ENCODE data around the gene OXSR1.
"Not testable (repeated sequence)": the region's sequence is repeated elsewhere in the genome, so short reads cannot be mapped to it uniquely, and the experiment has no call there.

Gene OXSR1

DNA sequence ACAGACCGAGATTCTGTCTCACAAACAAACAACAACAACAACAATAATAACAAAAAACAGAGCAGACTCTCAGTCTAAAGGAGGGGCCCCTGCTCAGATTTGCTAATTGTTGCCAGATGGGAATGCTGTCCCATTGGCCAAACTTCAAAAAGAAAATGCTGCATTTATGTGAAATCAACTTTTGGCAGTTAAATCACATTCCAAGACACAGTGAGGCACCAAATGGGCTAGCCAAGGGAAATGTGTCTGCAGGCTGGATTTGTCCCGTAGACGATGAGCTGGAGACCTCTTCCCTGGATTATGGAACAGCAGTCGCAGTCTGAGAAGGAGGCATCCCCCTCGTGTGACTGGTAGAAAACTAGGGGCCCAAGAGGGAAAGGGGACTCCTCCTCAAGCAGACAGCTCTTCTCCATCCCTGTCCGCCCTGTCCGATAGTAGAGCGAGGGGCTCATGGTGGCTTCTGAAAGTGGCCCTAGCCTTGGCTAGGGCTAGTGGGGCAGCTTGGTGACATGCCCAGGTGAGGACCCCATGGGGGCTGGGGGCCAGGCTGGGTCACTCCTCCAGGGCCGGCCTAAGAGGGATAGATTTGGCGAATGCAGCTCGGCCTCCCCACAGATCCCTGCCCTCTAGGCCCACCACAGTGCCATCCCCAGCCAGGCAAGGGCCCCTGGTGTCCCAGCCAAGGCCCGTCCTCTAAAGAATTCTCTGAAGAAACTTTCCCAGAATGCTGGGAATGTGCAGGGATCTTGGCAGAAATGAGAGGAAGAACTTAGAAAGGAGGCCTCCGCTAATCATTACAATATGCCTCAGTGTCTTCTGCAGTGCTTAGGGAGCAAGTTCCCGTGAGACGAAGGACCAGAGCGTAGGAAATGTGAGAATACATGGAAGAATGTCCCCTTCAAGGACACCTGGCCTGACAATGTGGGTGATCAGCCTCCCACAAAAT is 118.7 kb downstream of the OXSR1 start:
- H2AFZ ChIP-seq (ENCODE audit: low read length): no peak overlapping the region
- H2BK5ac ChIP-seq (ENCODE audit: low read length): peak overlapping the region; percentile 68
- H3K14ac ChIP-seq (ENCODE audit: low read length): peak overlapping the region; percentile 64
- H3K9me3 ChIP-seq (replicated peaks in 1 of 2; ENCODE audit: control insufficient read depth in 2 of 2, insufficient read depth in 1 of 2, low read depth in 1 of 2, low read length in 2 of 2): no peaks in the 10 kb centered on the region
- peaks cover 0 to under 1% of the 10 kb centered on the region in 2 donors for H3K4me1 ChIP-seq (ENCODE audit: control insufficient read depth in 2 of 2, insufficient read depth in 1 of 2, low read depth in 1 of 2, low read length in 2 of 2)
- H2BK12ac ChIP-seq (ENCODE audit: low read length): no peak overlapping the region
- H3K4me3 ChIP-seq (ENCODE audit: low read length in 2 of 2): no peak overlapping the region
- no peak overlapping the region for H2BK120ac ChIP-seq (ENCODE audit: low read depth, low read length)
- WGBS, 2 donors (ENCODE audit: extremely low coverage in 2 of 2, insufficient read length in 2 of 2, insufficient replicate concordance in 1 of 2): no CpG with 5 or more reads among the region's 16 CpGs
- H3K36me3 ChIP-seq (replicated peaks in 1 of 2; ENCODE audit: control insufficient read depth in 2 of 2, insufficient read depth in 2 of 2, low read length in 2 of 2): no peaks in the 10 kb centered on the region
- H2BK15ac ChIP-seq (ENCODE audit: low read length): no peak overlapping the region
- no peak overlapping the region for H3K23ac ChIP-seq (ENCODE audit: low read depth, low read length, poor library complexity)
- H3K27ac ChIP-seq (replicated peaks; ENCODE audit: low read length): no peak overlapping the region
- no peak overlapping the region for H4K8ac ChIP-seq (ENCODE audit: low read depth, low read length)
- H3K4me2 ChIP-seq (ENCODE audit: insufficient read depth, low read length, poor library complexity, severe bottlenecking): no peak overlapping the region
- no peaks in the 10 kb centered on the region for H3K27me3 ChIP-seq (ENCODE audit: control insufficient read depth in 3 of 3, insufficient read depth in 3 of 3, low read depth in 1 of 3, low read length in 3 of 3)
- no peak for DNase-seq (ENCODE audit: low spot score)
- no peak overlapping the region for H3K9ac ChIP-seq (ENCODE audit: low read depth, low read length, poor library complexity)
- peak overlapping the region; percentile 31 for H3K18ac ChIP-seq (ENCODE audit: low read length)
- peaks cover 1% of the 10 kb centered on the region for H3K79me1 ChIP-seq (ENCODE audit: low read depth, low read length)
- no peak overlapping the region for H4K91ac ChIP-seq (ENCODE audit: low read depth, low read length, poor library complexity)
- H2AK5ac ChIP-seq (ENCODE audit: low read depth, low read length): peak overlapping the region; percentile 19
- peak overlapping the region; percentile 15 for H3K4ac ChIP-seq (ENCODE audit: low read length)

DNA sequence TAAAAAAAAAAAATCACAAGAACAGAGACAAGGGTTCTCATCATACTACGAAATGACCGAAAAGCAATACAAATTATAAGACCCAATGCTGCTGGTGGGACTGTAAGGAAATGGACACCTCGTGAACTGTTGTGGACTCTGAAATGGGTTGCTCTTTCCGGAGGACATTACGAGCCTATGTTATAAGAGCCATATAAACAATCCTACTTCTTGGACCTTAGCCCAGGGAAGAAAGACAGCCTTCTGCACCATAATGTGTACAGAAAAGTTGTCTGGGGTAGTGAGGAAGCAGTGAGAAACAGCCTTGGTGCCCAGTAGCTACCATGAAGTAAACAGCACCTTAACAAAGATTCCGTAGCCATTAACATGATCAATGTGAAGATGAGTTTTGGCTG is 119.4 kb downstream of the OXSR1 start:
- WGBS, 2 donors (ENCODE audit: extremely low coverage in 2 of 2, insufficient read length in 2 of 2, insufficient replicate concordance in 1 of 2): no CpG with 5 or more reads among the region's 6 CpGs
- DNase-seq (ENCODE audit: low spot score): no peak
- no peak overlapping the region for H3K4me3 ChIP-seq (ENCODE audit: low read length in 2 of 2)

DNA sequence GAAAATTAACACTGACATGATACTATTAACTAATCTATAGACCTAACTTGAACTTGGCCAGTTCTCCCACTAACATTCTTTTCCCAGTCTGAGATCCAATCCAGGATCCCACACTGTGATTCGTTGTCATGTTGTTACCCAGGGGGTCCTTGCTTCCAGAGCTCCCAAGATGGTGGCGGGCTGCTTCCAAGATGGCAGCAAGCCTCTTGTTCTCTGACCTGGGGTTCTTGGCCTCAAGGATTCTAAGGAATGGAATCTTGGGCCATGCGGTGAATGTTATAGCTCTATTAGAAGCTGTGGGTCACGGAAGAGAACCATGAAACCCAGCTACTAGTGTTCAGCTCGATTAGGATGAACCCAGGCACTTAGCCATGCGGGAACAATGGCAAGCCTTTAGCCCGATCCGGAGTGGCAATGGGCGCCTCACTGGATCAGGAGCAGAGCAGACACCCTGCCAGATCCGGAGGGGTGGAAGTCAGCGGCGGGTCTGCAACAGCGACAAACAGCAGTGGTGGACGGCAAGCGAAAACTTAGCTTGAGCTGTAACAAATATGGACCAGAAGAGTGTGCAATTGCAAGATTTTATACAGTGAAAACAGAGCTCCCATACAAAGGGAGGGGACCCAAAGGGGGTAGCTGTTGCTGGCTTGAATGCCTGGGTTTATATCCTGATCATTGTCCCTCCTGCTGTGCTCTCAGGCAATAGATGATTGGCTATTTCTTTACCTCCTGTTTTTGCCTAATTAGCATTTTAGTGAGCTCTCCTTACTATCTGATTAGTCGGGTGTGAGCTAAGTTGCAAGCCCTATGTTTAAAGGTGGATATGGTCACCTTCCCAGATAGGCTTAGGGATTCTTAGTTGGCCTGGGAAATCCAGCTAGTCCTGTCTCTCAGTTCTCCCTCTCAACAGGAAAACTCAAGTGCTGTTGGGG is 124.2 kb downstream of the OXSR1 start:
- no CpG with 5 or more reads among the region's 16 CpGs for WGBS, 2 donors (ENCODE audit: extremely low coverage in 2 of 2, insufficient read length in 2 of 2, insufficient replicate concordance in 1 of 2)
- not testable (repeated sequence) for H3K27me3 ChIP-seq (ENCODE audit: control insufficient read depth in 3 of 3, insufficient read depth in 3 of 3, low read depth in 1 of 3, low read length in 3 of 3); H3K79me1 ChIP-seq (ENCODE audit: low read depth, low read length); H2BK120ac ChIP-seq (ENCODE audit: low read depth, low read length); H3K23ac ChIP-seq (ENCODE audit: low read depth, low read length, poor library complexity); H2AK5ac ChIP-seq (ENCODE audit: low read depth, low read length); H2BK12ac ChIP-seq (ENCODE audit: low read length); DNase-seq (ENCODE audit: low spot score); H3K14ac ChIP-seq (ENCODE audit: low read length); H3K36me3 ChIP-seq (replicated peaks in 1 of 2; ENCODE audit: control insufficient read depth in 2 of 2, insufficient read depth in 2 of 2, low read length in 2 of 2); H3K4ac ChIP-seq (ENCODE audit: low read length); H3K18ac ChIP-seq (ENCODE audit: low read length); H4K8ac ChIP-seq (ENCODE audit: low read depth, low read length); H3K4me2 ChIP-seq (ENCODE audit: insufficient read depth, low read length, poor library complexity, severe bottlenecking); H4K91ac ChIP-seq (ENCODE audit: low read depth, low read length, poor library complexity); H3K4me1 ChIP-seq (ENCODE audit: control insufficient read depth in 2 of 2, insufficient read depth in 1 of 2, low read depth in 1 of 2, low read length in 2 of 2); H2BK15ac ChIP-seq (ENCODE audit: low read length); H3K27ac ChIP-seq (replicated peaks; ENCODE audit: low read length); H3K4me3 ChIP-seq (ENCODE audit: low read length in 2 of 2); H3K9ac ChIP-seq (ENCODE audit: low read depth, low read length, poor library complexity); H3K9me3 ChIP-seq (replicated peaks in 1 of 2; ENCODE audit: control insufficient read depth in 2 of 2, insufficient read depth in 1 of 2, low read depth in 1 of 2, low read length in 2 of 2); H2BK5ac ChIP-seq (ENCODE audit: low read length)
- H2AFZ ChIP-seq (ENCODE audit: low read length): peak overlapping the region; percentile 47

More for the DNA sequence above, 119.4 kb downstream of the OXSR1 start:
- Histone ChIP-seq H3K79me1 (ENCODE audit: low read depth, low read length) (no peaks in the 10 kb centered on the region), H2AK5ac (ENCODE audit: low read depth, low read length) (no peak overlapping the region), H2BK5ac (ENCODE audit: low read length) (no peak overlapping the region), H3K23ac (ENCODE audit: low read depth, low read length, poor library complexity) (no peak overlapping the region), H3K9me3 (replicated peaks in 1 of 2; ENCODE audit: control insufficient read depth in 2 of 2, insufficient read depth in 1 of 2, low read depth in 1 of 2, low read length in 2 of 2) (no peaks in the 10 kb centered on the region), H3K4me2 (ENCODE audit: insufficient read depth, low read length, poor library complexity, severe bottlenecking) (no peak overlapping the region), H4K91ac (ENCODE audit: low read depth, low read length, poor library complexity) (no peak overlapping the region), H2BK120ac (ENCODE audit: low read depth, low read length) (no peak overlapping the region), H3K27me3 (ENCODE audit: control insufficient read depth in 3 of 3, insufficient read depth in 3 of 3, low read depth in 1 of 3, low read length in 3 of 3) (no peaks in the 10 kb centered on the region), H2AFZ (ENCODE audit: low read length) (no peak overlapping the region), H3K27ac (replicated peaks; ENCODE audit: low read length) (no peak overlapping the region), H3K14ac (ENCODE audit: low read length) (no peak overlapping the region), H3K4ac (ENCODE audit: low read length) (no peak overlapping the region), H3K18ac (ENCODE audit: low read length) (no peak overlapping the region), H2BK12ac (ENCODE audit: low read length) (no peak overlapping the region), H2BK15ac (ENCODE audit: low read length) (no peak overlapping the region), H3K9ac (ENCODE audit: low read depth, low read length, poor library complexity) (no peak overlapping the region), H3K36me3 (replicated peaks in 1 of 2; ENCODE audit: control insufficient read depth in 2 of 2, insufficient read depth in 2 of 2, low read length in 2 of 2) (no peaks in the 10 kb centered on the region), H4K8ac (ENCODE audit: low read depth, low read length) (no peak overlapping the region), H3K4me1 (ENCODE audit: control insufficient read depth in 2 of 2, insufficient read depth in 1 of 2, low read depth in 1 of 2, low read length in 2 of 2) (no peaks in the 10 kb centered on the region)

DNA sequence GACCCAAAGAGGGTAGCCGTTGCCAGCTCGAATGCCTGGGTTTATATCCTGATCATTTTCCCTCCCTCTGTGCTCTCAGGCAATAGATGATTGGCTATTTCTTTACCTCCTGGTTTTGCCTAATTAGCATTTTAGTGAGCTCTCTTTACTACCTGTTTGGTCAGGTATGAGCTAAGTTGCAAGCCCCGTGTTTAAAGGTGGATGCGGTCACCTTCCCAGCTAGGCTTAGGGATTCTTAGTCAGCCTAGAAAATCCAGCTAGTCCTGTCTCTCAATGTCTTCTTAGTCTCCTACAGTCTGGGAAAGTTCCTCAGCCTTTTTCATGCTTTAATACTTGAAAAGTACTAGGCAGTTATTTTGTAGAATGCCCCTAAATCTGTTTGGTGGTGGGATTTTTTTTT is 131.7 kb downstream of the OXSR1 start:
- not testable (repeated sequence) for H3K9ac ChIP-seq (ENCODE audit: low read depth, low read length, poor library complexity); H2BK15ac ChIP-seq (ENCODE audit: low read length); H2AFZ ChIP-seq (ENCODE audit: low read length); H3K4me3 ChIP-seq (ENCODE audit: low read length in 2 of 2); H2AK5ac ChIP-seq (ENCODE audit: low read depth, low read length); DNase-seq (ENCODE audit: low spot score); H3K4me1 ChIP-seq (ENCODE audit: control insufficient read depth in 2 of 2, insufficient read depth in 1 of 2, low read depth in 1 of 2, low read length in 2 of 2); H3K9me3 ChIP-seq (replicated peaks in 1 of 2; ENCODE audit: control insufficient read depth in 2 of 2, insufficient read depth in 1 of 2, low read depth in 1 of 2, low read length in 2 of 2); H2BK12ac ChIP-seq (ENCODE audit: low read length); H3K18ac ChIP-seq (ENCODE audit: low read length); H3K14ac ChIP-seq (ENCODE audit: low read length); H3K36me3 ChIP-seq (replicated peaks in 1 of 2; ENCODE audit: control insufficient read depth in 2 of 2, insufficient read depth in 2 of 2, low read length in 2 of 2); H3K4ac ChIP-seq (ENCODE audit: low read length); H3K4me2 ChIP-seq (ENCODE audit: insufficient read depth, low read length, poor library complexity, severe bottlenecking); H3K79me1 ChIP-seq (ENCODE audit: low read depth, low read length); H3K23ac ChIP-seq (ENCODE audit: low read depth, low read length, poor library complexity); H4K8ac ChIP-seq (ENCODE audit: low read depth, low read length); H4K91ac ChIP-seq (ENCODE audit: low read depth, low read length, poor library complexity); H3K27me3 ChIP-seq (ENCODE audit: control insufficient read depth in 3 of 3, insufficient read depth in 3 of 3, low read depth in 1 of 3, low read length in 3 of 3); H2BK5ac ChIP-seq (ENCODE audit: low read length); H2BK120ac ChIP-seq (ENCODE audit: low read depth, low read length); H3K27ac ChIP-seq (replicated peaks; ENCODE audit: low read length)
- no CpG with 5 or more reads among the region's 4 CpGs for WGBS, 2 donors (ENCODE audit: extremely low coverage in 2 of 2, insufficient read length in 2 of 2, insufficient replicate concordance in 1 of 2)
